Activated naive CD8-positive, alpha-beta T cell treated with anti-CD3 and anti-CD28 coated beads, Interleukin-2, amount 10 ng/mL, durations not matched to agents 7 days and 5 days (primary cell): ENCODE data around the gene EDEM3. TPM values are rescaled to one million over a fixed set of nuclear protein-coding genes. Genes with fewer than 3 reads are reported as not detected.
"Not testable (repeated sequence)": the region's sequence is repeated elsewhere in the genome, so short reads cannot be mapped to it uniquely, and the experiment has no call there.

Experiments
- ATAC-seq: fragments of 150-1000 bp; cut with Tn5 transposase; one replicate; pipeline ENCODE4 v1.10.0; 2021; ENCODE audit warnings: low read depth, moderate library complexity
- POLR2A ChIA-PET: fragments of 350-600 bp; sonication (Branson Sonifier 250); formaldehyde crosslinking; loops from one replicate; lab custom pipeline; 2021; ENCODE audit warnings: antibody characterized with exemption; lab: Charles Lee
- DNase-seq: peaks from one replicate; pipeline ENCODE4 v3.0.0; 2021
- H3K27ac Mint-ChIP-seq: one replicate; pipeline ENCODE4 v1.8.0; 2022; ENCODE audit warnings: mild to moderate bottlenecking, mixed read lengths
- H3K27me3 Mint-ChIP-seq: one replicate; pipeline ENCODE4 v1.8.0; 2022; ENCODE audit warnings: mild to moderate bottlenecking, moderate library complexity, mixed read lengths
- H3K36me3 Mint-ChIP-seq: one replicate; pipeline ENCODE4 v1.8.0; 2021; ENCODE audit warnings: mild to moderate bottlenecking, mixed read lengths
- H3K4me1 Mint-ChIP-seq: one replicate; pipeline ENCODE4 v1.8.0; 2021; ENCODE audit warnings: mixed read lengths
- H3K4me3 Mint-ChIP-seq: one replicate; pipeline ENCODE4 v1.8.0; 2022; ENCODE audit warnings: mild to moderate bottlenecking, moderate library complexity, mixed read lengths
- H3K9me3 Mint-ChIP-seq: one replicate; pipeline ENCODE4 v1.8.0; 2021; ENCODE audit warnings: mixed read lengths
- total RNA-seq, 2 experiments: library from RNA; stranded (reverse); gene quantifications; one replicate each; pipeline ENCODE4 v1.2.3, GENCODE V29; 2021

Gene EDEM3
- total RNA-seq, 2 experiments from 2014 or later: 18.8 to 29.9 TPM

- H3K36me3 Mint-ChIP-seq, H3K27ac Mint-ChIP-seq, H3K27me3 Mint-ChIP-seq, ATAC-seq, POLR2A ChIA-PET, DNase-seq, H3K4me3 Mint-ChIP-seq, H3K4me1 Mint-ChIP-seq: not testable (repeated sequence)
- peaks cover 17% of the 10 kb centered on the region for H3K9me3 Mint-ChIP-seq
These were observed 29.1 kb upstream of the EDEM3 start for GRCh38 chr1:184783723-184784122.

- Mint-ChIP-seq H3K36me3 (peaks cover 4% of the 10 kb centered on the region), H3K4me1 (peaks cover 3% of the 10 kb centered on the region), H3K27ac (no peak overlapping the region), H3K9me3 (peaks cover 17% of the 10 kb centered on the region), H3K27me3 (no peaks in the 10 kb centered on the region), H3K4me3 (no peak overlapping the region)
- POLR2A ChIA-PET: no interaction called here
- DNase-seq (no peak), ATAC-seq (no peak)
These were observed 27.3 kb upstream of the EDEM3 start for GRCh38 chr1:184781941-184782340.

GRCh38 chr1:184775885-184776284, 21.2 kb upstream of the EDEM3 start:
- no peak overlapping the region for H3K27ac Mint-ChIP-seq
- POLR2A ChIA-PET: no interaction called here
- H3K36me3 Mint-ChIP-seq: peaks cover 2% of the 10 kb centered on the region
- H3K27me3 Mint-ChIP-seq: peaks cover 5% of the 10 kb centered on the region
- ATAC-seq: no peak
- no peak overlapping the region for H3K4me3 Mint-ChIP-seq
- no peak for DNase-seq
- H3K9me3 Mint-ChIP-seq: no peaks in the 10 kb centered on the region
- H3K4me1 Mint-ChIP-seq: peaks cover 2% of the 10 kb centered on the region

- Mint-ChIP-seq H3K27ac (no peak overlapping the region), H3K27me3 (peaks cover 5% of the 10 kb centered on the region), H3K36me3 (peaks cover 2% of the 10 kb centered on the region), H3K9me3 (no peaks in the 10 kb centered on the region), H3K4me1 (peaks cover 2% of the 10 kb centered on the region), H3K4me3 (no peak overlapping the region)
- ATAC-seq (no peak), DNase-seq (no peak)
- POLR2A ChIA-PET: no interaction called here
These were observed 20.7 kb upstream of the EDEM3 start for GRCh38 chr1:184775329-184775728.

- peaks cover 11% of the 10 kb centered on the region for H3K27me3 Mint-ChIP-seq
- no peak overlapping the region for H3K27ac Mint-ChIP-seq
- H3K9me3 Mint-ChIP-seq: no peaks in the 10 kb centered on the region
- POLR2A ChIA-PET: no interaction called here
- H3K36me3 Mint-ChIP-seq: peaks cover 2% of the 10 kb centered on the region
- peaks cover 2% of the 10 kb centered on the region for H3K4me1 Mint-ChIP-seq
- ATAC-seq (no peak), DNase-seq (no peak)
- no peak overlapping the region for H3K4me3 Mint-ChIP-seq
These were observed 19.2 kb upstream of the EDEM3 start for GRCh38 chr1:184773762-184774320.

GRCh38 chr1:184771190-184771691, 16.6 kb upstream of the EDEM3 start:
- H3K27ac Mint-ChIP-seq: no peak overlapping the region
- no peak for ATAC-seq
- peaks cover 2% of the 10 kb centered on the region for H3K36me3 Mint-ChIP-seq
- no peaks in the 10 kb centered on the region for H3K4me1 Mint-ChIP-seq
- peaks cover 18% of the 10 kb centered on the region for H3K27me3 Mint-ChIP-seq
- no peaks in the 10 kb centered on the region for H3K9me3 Mint-ChIP-seq
- no peak for DNase-seq
- POLR2A ChIA-PET: no interaction called here
- H3K4me3 Mint-ChIP-seq: no peak overlapping the region

GRCh38 chr1:184770181-184770979, 15.7 kb upstream of the EDEM3 start:
- POLR2A ChIA-PET: no interaction called here
- Mint-ChIP-seq H3K36me3 (peaks cover 2% of the 10 kb centered on the region), H3K27me3 (peaks cover 15% of the 10 kb centered on the region), H3K4me1 (no peaks in the 10 kb centered on the region), H3K9me3 (no peaks in the 10 kb centered on the region), H3K27ac (no peak overlapping the region), H3K4me3 (no peak overlapping the region)
- DNase-seq (no peak), ATAC-seq (no peak)

GRCh38 chr1:184769241-184769640, 14.6 kb upstream of the EDEM3 start:
- POLR2A ChIA-PET: no interaction called here
- Mint-ChIP-seq H3K27ac (no peak overlapping the region), H3K4me3 (no peak overlapping the region), H3K27me3 (peaks cover 15% of the 10 kb centered on the region), H3K4me1 (no peaks in the 10 kb centered on the region), H3K9me3 (no peaks in the 10 kb centered on the region), H3K36me3 (peaks cover 2% of the 10 kb centered on the region)
- DNase-seq: no peak
- no peak for ATAC-seq

- Mint-ChIP-seq H3K27me3 (peaks cover 16% of the 10 kb centered on the region), H3K36me3 (no peaks in the 10 kb centered on the region), H3K4me1 (no peaks in the 10 kb centered on the region), H3K9me3 (peaks cover 3% of the 10 kb centered on the region), H3K4me3 (no peak overlapping the region), H3K27ac (no peak overlapping the region)
- DNase-seq: no peak
- POLR2A ChIA-PET: no interaction called here
- no peak for ATAC-seq
These were observed 13.8 kb upstream of the EDEM3 start for GRCh38 chr1:184768467-184768866.

- Mint-ChIP-seq H3K4me1 (no peaks in the 10 kb centered on the region), H3K27ac (no peak overlapping the region), H3K27me3 (peaks cover 18% of the 10 kb centered on the region), H3K4me3 (no peak overlapping the region), H3K36me3 (no peaks in the 10 kb centered on the region), H3K9me3 (peaks cover 3% of the 10 kb centered on the region)
- ATAC-seq: no peak
- POLR2A ChIA-PET: no interaction called here
- no peak for DNase-seq
These were observed 12.9 kb upstream of the EDEM3 start for GRCh38 chr1:184767591-184767990.

GRCh38 chr1:184764483-184764882, 9.8 kb upstream of the EDEM3 start:
- H3K9me3 Mint-ChIP-seq: peaks cover 3% of the 10 kb centered on the region
- no peak overlapping the region for H3K4me3 Mint-ChIP-seq
- H3K27ac Mint-ChIP-seq: no peak overlapping the region
- peaks cover 16% of the 10 kb centered on the region for H3K27me3 Mint-ChIP-seq
- no peak for ATAC-seq
- POLR2A ChIA-PET: interaction anchor here (0.7 kb wide), 1 partner anchor 283 kb away, joined by 3 read pairs; no protein-coding TSS in a partner anchor
- no peaks in the 10 kb centered on the region for H3K36me3 Mint-ChIP-seq
- H3K4me1 Mint-ChIP-seq: no peaks in the 10 kb centered on the region
- no peak for DNase-seq

GRCh38 chr1:184763520-184763919, 8.9 kb upstream of the EDEM3 start:
- DNase-seq, H3K4me1 Mint-ChIP-seq, H3K36me3 Mint-ChIP-seq, ATAC-seq, H3K9me3 Mint-ChIP-seq, H3K27ac Mint-ChIP-seq, H3K4me3 Mint-ChIP-seq, POLR2A ChIA-PET: not testable (repeated sequence)
- peaks cover 11% of the 10 kb centered on the region for H3K27me3 Mint-ChIP-seq

- DNase-seq (no peak), ATAC-seq (no peak)
- H3K4me1 Mint-ChIP-seq: no peaks in the 10 kb centered on the region
- POLR2A ChIA-PET: no interaction called here
- no peaks in the 10 kb centered on the region for H3K36me3 Mint-ChIP-seq
- H3K27ac Mint-ChIP-seq: no peak overlapping the region
- H3K27me3 Mint-ChIP-seq: peaks cover 5% of the 10 kb centered on the region
- H3K4me3 Mint-ChIP-seq: no peak overlapping the region
- H3K9me3 Mint-ChIP-seq: peaks cover 3% of the 10 kb centered on the region
These were observed 7.4 kb upstream of the EDEM3 start for GRCh38 chr1:184761969-184762485.

GRCh38 chr1:184759651-184760050, 5.0 kb upstream of the EDEM3 start:
- Mint-ChIP-seq H3K27me3 (peaks cover 14% of the 10 kb centered on the region), H3K36me3 (no peaks in the 10 kb centered on the region), H3K4me1 (peaks cover 9% of the 10 kb centered on the region), H3K4me3 (no peak overlapping the region), H3K9me3 (peaks cover 3% of the 10 kb centered on the region), H3K27ac (no peak overlapping the region)
- POLR2A ChIA-PET: no interaction called here
- no peak for ATAC-seq
- DNase-seq: no peak
